Keratinocyte (primary cell): ENCODE measurements around the gene OPTC.

ENCODE experiments used
- EZH2 ChIP-seq: IDR thresholded peaks from one replicate; pipeline ENCODE4 v1.6.1; 2012; ENCODE audit warnings: inconsistent platforms, mild to moderate bottlenecking, low read length, moderate library complexity
- TF ChIP-seq, protein P1 (sequence below), 3 experiments: IDR thresholded peaks in 1 of 3; conservative IDR thresholded peaks in 1 of 3; optimal IDR thresholded peaks in 1 of 3; 2 replicates in 2 of 3; 3 replicates in 1 of 3; pipeline versions ENCODE3 to v1.5.1; 2011; ENCODE audit warnings: low read length in 3 of 3, mild to moderate bottlenecking in 3 of 3, moderate library complexity in 2 of 3, control low read depth in 1 of 3, inconsistent platforms in 1 of 3; ENCODE audit not compliant: insufficient read depth in 2 of 3; ENCODE audit errors: extremely low read depth in 1 of 3

DNA sequence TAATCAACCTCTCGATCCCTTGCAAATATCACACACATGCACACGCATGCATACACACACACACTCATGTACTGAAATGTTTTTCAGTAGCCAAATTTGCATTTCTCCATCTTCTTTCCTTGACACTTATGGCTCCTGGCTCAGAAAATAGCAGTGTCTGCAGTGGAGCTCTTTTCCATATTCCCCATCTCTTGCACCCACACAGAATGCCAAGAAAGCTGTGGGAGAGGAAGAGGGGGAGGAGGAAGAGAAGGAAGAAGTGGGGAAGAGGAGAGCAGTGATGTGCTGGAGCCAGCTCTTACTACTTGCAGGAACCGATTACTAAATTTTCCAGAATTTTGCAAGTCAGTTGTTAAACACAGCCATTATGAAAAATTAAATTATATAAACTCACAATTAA, 9.9 kb downstream of the OPTC start:
- TF ChIP-seq, protein P1, sequence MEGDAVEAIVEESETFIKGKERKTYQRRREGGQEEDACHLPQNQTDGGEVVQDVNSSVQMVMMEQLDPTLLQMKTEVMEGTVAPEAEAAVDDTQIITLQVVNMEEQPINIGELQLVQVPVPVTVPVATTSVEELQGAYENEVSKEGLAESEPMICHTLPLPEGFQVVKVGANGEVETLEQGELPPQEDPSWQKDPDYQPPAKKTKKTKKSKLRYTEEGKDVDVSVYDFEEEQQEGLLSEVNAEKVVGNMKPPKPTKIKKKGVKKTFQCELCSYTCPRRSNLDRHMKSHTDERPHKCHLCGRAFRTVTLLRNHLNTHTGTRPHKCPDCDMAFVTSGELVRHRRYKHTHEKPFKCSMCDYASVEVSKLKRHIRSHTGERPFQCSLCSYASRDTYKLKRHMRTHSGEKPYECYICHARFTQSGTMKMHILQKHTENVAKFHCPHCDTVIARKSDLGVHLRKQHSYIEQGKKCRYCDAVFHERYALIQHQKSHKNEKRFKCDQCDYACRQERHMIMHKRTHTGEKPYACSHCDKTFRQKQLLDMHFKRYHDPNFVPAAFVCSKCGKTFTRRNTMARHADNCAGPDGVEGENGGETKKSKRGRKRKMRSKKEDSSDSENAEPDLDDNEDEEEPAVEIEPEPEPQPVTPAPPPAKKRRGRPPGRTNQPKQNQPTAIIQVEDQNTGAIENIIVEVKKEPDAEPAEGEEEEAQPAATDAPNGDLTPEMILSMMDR (optimal IDR thresholded peaks at IDR 0.05 in 1 of 3, IDR thresholded peaks at IDR 0.05 in 1 of 3, conservative IDR thresholded peaks at IDR 0.05 in 1 of 3; ENCODE audit: extremely low read depth in 1 of 3, insufficient read depth in 2 of 3, low read length in 3 of 3) = no peak
- TF ChIP-seq EZH2 = no peak
